GM12878 (cell line): ENCODE results near the gene AKR1B15. TPM values are rescaled to one million over a fixed set of nuclear protein-coding genes. Genes with fewer than 3 reads are reported as not detected.

ENCODE experiments used
- ATF3 ChIP-seq: IDR thresholded peaks from 2 replicates; pipeline ENCODE4 v1.6.1; 2011; ENCODE audit warnings: low read depth, mild to moderate bottlenecking, low read length, moderate library complexity, borderline replicate concordance; ENCODE audit errors: extremely low read depth
- BCL3 ChIP-seq: IDR thresholded peaks from 2 replicates; pipeline ENCODE4 v1.6.1; 2011; ENCODE audit warnings: borderline replicate concordance, low read depth, mild to moderate bottlenecking, moderate library complexity, low read length; ENCODE audit not compliant: insufficient read depth, poor library complexity, severe bottlenecking
- IRF4 ChIP-seq: IDR thresholded peaks from 2 replicates; pipeline ENCODE4 v1.6.1; 2011; ENCODE audit warnings: low read depth, low read length
- JUNB ChIP-seq: IDR thresholded peaks from 2 replicates; pipeline ENCODE4 v1.6.1; 2016; ENCODE audit warnings: antibody characterized with exemption, mild to moderate bottlenecking
- MTA3 ChIP-seq: IDR thresholded peaks from 2 replicates; pipeline ENCODE4 v1.6.1; 2012; ENCODE audit warnings: low read length, inconsistent platforms, borderline replicate concordance
- NFYB ChIP-seq: IDR thresholded peaks from 2 replicates; pipeline ENCODE4 v1.6.1; 2011; ENCODE audit warnings: low read depth, mild to moderate bottlenecking, low read length, improper control_type of control experiment, moderate library complexity; ENCODE audit not compliant: insufficient read depth
- POLR2A ChIP-seq: IDR thresholded peaks from 2 replicates; pipeline ENCODE4 v1.6.1; 2011; ENCODE audit warnings: low read depth, mild to moderate bottlenecking, low read length
- PRDM15 ChIP-seq: fragments of 450-650 bp; formaldehyde crosslinking; IDR thresholded peaks from 2 replicates; pipeline ENCODE4 v1.4.0; 2020; ENCODE audit warnings: mild to moderate bottlenecking, moderate library complexity
- RAD21 ChIP-seq: IDR thresholded peaks from 2 replicates; pipeline ENCODE4 v1.6.1; 2011; ENCODE audit warnings: mild to moderate bottlenecking, low read depth, low read length, moderate library complexity; ENCODE audit not compliant: insufficient read depth
- SMC3 ChIP-seq: IDR thresholded peaks from 2 replicates; pipeline ENCODE4 v1.6.1; 2011; ENCODE audit warnings: low read length, improper control_type of control experiment, borderline replicate concordance
- WRNIP1 ChIP-seq: IDR thresholded peaks from 2 replicates; pipeline ENCODE4 v1.6.1; 2011; ENCODE audit warnings: low read depth, low read length, improper control_type of control experiment, borderline replicate concordance
- polyA plus RNA-seq, 11 experiments: library from polyadenylated mRNA; depleted of rRNA in 4 of 11; unstranded in 6 of 11; stranded (reverse) in 5 of 11; fragments of >200 nt; fragmentation: Nextera tagmentation in 4 of 11; fragmentation: Illumina TruSeq in 1 of 11; extraction: Ambion mirVana in 4 of 11; extraction: Trizol in 1 of 11; gene quantifications; 1 replicate in 1 of 11; 2 replicates in 10 of 11; pipeline versions ENCODE4 v1.2.1 to v1.2.3, GENCODE V29; 2011 to 2016; ENCODE audit warnings: inconsistent platforms in 2 of 11, missing spikeins in 2 of 11, low read depth in 1 of 11
- total RNA-seq, 4 experiments: library from RNA; depleted of rRNA in 3 of 4; stranded (reverse); fragments of >200 nt in 3 of 4; fragmentation: Illumina TruSeq in 1 of 4; extraction: Trizol in 1 of 4; gene quantifications; 2 replicates each; pipeline versions ENCODE4 v1.2.1 to v1.2.3, GENCODE V29; 2013 to 2021
- TF ChIP-seq, protein P1 (sequence below): IDR thresholded peaks from 2 replicates; pipeline ENCODE4 v1.6.1; 2012; ENCODE audit warnings: mild to moderate bottlenecking, low read depth, low read length
- TF ChIP-seq, protein P2 (sequence below), 3 experiments: IDR thresholded peaks in 2 of 3; conservative IDR thresholded peaks in 1 of 3; 2 replicates each; pipeline ENCODE4 v1.5.1; 2011; ENCODE audit warnings: low read depth in 3 of 3, low read length in 3 of 3, mild to moderate bottlenecking in 3 of 3, control low read depth in 2 of 3, moderate library complexity in 2 of 3, inconsistent platforms in 1 of 3, mixed read lengths in 1 of 3; ENCODE audit not compliant: control insufficient read depth in 2 of 3, insufficient read depth in 1 of 3; ENCODE audit errors: extremely low read depth in 1 of 3

AKR1B15 gene
- total and polyA plus RNA-seq, 10 of the 15 experiments (the other 5 are each of a cell fraction or from before 2014, with no cell fraction given): 0.06 TPM; not detected in 9

DNA sequence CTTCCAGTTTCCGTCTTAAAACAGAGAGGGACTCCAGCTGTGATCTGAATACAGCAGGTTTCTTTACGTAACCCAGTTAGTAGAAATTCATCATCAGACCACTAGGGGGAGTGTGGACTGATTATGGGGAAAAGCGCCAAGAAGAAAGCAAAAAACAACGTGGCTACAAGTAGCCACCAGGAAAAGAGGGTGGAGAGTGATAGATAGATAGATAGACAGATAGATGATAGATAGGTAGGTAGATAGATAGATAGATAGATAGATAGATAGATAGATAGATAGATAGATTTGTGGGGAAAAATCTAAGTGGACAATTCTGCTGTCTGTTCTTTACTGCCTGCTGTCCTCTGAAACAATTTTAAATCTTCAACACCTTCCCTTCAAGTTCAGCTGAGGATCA is 34.2 kb upstream of the AKR1B15 start (continued):
- TF ChIP-seq PRDM15: no peak
- TF ChIP-seq POLR2A: no peak
- no peak for TF ChIP-seq MTA3
- no peak for TF ChIP-seq IRF4
- TF ChIP-seq WRNIP1: no peak
- no peak for TF ChIP-seq BCL3
- TF ChIP-seq, protein P1, sequence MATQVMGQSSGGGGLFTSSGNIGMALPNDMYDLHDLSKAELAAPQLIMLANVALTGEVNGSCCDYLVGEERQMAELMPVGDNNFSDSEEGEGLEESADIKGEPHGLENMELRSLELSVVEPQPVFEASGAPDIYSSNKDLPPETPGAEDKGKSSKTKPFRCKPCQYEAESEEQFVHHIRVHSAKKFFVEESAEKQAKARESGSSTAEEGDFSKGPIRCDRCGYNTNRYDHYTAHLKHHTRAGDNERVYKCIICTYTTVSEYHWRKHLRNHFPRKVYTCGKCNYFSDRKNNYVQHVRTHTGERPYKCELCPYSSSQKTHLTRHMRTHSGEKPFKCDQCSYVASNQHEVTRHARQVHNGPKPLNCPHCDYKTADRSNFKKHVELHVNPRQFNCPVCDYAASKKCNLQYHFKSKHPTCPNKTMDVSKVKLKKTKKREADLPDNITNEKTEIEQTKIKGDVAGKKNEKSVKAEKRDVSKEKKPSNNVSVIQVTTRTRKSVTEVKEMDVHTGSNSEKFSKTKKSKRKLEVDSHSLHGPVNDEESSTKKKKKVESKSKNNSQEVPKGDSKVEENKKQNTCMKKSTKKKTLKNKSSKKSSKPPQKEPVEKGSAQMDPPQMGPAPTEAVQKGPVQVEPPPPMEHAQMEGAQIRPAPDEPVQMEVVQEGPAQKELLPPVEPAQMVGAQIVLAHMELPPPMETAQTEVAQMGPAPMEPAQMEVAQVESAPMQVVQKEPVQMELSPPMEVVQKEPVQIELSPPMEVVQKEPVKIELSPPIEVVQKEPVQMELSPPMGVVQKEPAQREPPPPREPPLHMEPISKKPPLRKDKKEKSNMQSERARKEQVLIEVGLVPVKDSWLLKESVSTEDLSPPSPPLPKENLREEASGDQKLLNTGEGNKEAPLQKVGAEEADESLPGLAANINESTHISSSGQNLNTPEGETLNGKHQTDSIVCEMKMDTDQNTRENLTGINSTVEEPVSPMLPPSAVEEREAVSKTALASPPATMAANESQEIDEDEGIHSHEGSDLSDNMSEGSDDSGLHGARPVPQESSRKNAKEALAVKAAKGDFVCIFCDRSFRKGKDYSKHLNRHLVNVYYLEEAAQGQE: no peak
- TF ChIP-seq, protein P2, sequence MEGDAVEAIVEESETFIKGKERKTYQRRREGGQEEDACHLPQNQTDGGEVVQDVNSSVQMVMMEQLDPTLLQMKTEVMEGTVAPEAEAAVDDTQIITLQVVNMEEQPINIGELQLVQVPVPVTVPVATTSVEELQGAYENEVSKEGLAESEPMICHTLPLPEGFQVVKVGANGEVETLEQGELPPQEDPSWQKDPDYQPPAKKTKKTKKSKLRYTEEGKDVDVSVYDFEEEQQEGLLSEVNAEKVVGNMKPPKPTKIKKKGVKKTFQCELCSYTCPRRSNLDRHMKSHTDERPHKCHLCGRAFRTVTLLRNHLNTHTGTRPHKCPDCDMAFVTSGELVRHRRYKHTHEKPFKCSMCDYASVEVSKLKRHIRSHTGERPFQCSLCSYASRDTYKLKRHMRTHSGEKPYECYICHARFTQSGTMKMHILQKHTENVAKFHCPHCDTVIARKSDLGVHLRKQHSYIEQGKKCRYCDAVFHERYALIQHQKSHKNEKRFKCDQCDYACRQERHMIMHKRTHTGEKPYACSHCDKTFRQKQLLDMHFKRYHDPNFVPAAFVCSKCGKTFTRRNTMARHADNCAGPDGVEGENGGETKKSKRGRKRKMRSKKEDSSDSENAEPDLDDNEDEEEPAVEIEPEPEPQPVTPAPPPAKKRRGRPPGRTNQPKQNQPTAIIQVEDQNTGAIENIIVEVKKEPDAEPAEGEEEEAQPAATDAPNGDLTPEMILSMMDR (IDR thresholded peaks at IDR 0.05 in 2 of 3, conservative IDR thresholded peaks at IDR 0.05 in 1 of 3; ENCODE audit: control insufficient read depth in 2 of 3, extremely low read depth in 1 of 3, insufficient read depth in 1 of 3, low read depth in 3 of 3, low read length in 3 of 3): peak; percentile 63 to 76 (median 73)
- TF ChIP-seq JUNB: no peak
- no peak for TF ChIP-seq NFYB
- no peak for TF ChIP-seq ATF3
- peak; percentile 72 for TF ChIP-seq SMC3
- peak; percentile 69 for TF ChIP-seq RAD21
